GM21528 (cell line): ENCODE data around the gene FNDC7.
"Not testable (repeated sequence)": the region's sequence is repeated elsewhere in the genome, so short reads cannot be mapped to it uniquely, and the experiment has no call there.

Experiments
- ATAC-seq: cut with Tn5 transposase; IDR thresholded peaks from one replicate; pipeline ENCODE4 v1.9.1; 2021; ENCODE audit warnings: mild to moderate bottlenecking, moderate library complexity; ENCODE audit not compliant: unreplicated experiment, low FRiP score

The FNDC7 gene

DNA sequence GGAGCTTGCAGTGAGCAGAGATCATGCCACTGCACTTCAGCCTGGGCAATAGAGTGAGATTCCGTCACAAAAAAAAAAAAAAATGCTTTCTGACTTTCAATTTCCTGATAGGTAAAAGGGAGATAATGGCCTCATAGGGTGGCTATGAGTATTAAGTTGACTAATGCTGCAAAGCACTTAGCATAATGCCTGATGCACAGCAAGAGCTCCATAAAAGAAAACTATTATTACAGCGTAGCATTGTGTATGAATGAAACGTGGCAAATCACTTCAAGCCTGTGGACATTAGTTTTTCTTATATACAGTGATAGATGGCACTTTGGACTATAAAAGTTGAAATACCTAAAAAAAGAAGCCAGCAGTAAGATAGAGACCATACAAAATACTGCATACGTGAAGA is 16.8 kb downstream of the FNDC7 start:
- no peak for ATAC-seq

DNA sequence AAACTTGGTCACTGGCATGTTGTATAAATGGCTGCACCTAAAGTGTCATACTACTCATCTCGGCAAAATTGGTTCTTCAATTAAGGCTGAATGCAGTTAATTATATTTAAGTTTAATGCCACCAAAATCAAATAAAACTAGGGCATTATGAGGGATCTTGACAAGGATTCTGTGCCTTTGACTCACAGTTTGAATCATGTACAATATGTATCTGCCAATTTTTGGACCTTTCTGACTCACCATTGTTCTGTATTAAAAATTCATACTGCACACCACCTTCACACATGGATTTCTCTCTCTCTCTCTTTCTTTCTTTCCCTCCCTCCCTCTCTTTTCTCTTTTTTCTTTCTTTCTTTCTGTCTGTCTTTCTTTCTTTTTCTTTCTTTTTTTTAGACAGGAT is 19.7 kb downstream of the FNDC7 start:
- no peak for ATAC-seq

DNA sequence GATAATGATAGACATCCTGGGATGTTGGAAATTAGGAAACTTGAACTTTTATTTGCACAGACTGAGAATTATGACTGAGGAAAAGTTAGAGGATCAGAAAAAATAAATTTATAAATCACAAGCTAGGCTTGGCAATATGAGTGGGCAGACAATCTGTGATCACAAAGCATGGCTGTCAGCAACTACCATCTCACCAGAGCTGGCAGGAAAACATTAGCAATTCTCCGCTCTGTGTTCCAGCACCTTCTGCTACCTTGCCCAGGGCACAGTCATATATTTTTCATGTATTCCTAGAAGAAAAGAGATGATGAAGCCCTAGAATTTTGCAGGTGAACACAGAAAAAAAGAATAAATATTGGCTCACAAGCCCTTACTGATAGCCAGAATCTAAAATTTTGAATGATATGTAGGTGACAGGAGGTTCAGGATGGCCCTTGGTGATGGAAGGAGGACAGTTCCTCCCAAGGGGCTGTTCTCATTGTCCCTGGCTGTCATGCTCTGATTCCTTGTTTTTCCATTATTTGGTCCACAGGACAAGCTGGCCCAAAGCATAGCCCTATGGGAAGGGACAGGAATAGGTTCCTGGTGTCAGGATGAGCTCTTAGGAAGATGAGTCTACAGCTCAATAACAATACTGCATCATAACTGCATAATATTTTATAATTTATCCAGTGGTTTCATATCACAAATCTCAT is 21.6 kb downstream of the FNDC7 start:
- no peak for ATAC-seq

- no peak for ATAC-seq
These were observed 29.5 kb downstream of the FNDC7 start for GRCh38 chr1:108742253-108742652.

DNA sequence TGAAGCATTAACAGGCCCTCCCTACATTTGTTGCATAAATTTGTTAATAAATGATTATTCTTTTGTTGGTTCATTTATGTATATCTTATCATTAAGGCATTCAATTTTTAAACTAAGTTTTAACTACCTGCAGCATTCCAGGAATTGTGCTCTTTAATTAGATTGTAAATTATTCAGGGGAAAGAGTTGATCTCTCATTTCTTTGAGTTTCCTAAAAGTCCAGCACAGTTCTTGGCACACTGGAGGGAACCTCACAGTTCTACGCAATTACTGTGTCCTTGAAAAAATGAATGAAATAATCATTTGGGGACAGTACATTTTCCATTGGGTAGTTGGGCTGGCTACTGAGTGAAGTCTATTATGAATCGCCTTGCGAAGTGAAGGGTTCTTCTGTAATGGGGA is 33.3 kb downstream of the FNDC7 start:
- ATAC-seq = no peak

DNA sequence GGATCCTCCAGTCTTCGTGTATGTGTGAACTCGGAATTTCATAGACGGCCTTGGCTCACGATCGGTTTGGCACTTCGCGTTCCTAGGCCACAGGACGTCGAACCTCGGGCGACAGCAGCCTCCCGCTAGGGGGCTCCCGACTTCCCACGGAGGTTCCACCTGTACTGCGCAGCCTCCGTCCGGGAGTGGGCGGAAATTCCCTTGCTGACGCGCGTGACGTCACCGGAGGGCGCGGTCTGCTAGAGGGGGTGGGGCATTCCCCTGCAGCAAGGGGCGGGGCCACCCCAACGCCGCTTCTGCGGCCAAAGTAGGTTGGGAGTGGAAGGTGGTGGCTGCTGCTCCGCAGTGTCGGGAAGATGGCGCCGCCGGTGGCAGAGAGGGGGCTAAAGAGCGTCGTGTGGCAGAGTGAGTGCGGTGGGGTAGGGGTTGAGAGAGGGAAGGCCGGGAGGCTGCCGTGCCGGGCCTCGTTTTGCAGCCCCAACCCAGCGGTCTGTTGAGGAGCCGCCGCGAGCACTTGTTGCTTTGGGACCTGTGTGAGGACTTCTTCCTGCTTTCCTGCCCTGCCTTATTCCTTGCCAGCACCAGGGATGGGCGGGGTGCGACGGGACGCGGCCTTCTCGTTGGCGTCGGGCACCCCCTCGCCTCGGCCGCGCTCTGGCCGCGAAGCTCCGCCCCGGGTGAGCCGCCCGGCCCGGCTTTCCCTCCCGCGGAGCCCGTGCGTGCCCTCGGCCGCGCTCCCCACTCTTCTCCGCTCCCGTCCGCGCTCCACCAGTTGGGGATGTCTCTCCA is 33.9 kb downstream of the FNDC7 start, which contains the start of gene STXBP3:
TSS of gene STXBP3 (plus strand) at position 293 of the 789 bp plus-strand sequence. CDS start at position 357, 64 bp downstream.
- ATAC-seq = peak; percentile 93

DNA sequence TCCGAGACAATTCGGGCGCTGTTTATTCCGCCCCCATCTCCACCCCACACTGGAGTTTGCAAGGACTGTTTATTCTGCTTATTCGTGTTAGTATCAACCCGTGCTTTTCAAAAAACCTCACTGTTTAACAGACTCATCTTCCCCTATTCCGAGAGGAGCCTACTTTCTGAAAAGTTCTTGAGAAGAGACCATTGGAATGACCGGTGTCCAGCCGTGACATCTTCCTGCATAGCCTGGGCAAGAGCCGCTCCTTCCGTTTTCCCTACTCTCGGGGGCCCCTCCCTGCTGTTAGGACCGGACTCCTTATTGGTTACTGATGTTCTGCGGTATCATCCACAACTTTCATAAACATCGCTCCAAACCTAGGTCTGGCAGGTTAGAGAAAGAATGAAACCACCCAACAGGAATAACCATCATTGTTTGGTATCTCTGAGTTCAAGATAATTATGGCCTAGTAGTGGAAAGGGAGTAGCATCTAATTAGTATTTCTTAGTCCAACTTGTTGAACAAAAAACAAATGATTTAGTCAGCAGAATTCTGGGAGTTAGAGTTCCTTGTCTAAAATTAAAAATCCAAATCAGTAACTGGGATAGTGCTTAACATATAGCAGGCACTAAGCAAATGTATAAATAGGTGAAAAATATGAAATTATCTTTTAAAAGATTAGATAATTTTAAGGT is 34.6 kb downstream of the FNDC7 start:
- peak; percentile 26 for ATAC-seq

DNA sequence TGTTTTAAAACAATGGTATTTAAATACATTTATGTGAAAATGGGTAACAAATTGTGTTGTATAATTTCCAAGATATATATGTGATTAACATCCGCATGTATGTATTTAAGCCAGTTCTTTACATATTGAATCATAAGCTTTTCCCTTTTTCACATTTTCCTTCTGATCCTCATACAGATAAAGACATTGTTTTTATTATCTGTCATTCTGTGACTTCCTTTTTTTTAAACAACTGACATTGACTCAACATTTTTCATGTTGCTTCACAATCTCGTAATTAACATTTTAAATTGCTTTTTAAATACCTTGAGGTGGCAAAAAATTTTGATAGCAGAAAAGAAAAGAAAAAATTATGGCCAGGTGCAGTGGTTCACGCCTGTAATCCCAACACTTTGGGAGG is 35.2 kb downstream of the FNDC7 start:
- no peak for ATAC-seq

GRCh38 chr1:108749081-108749480 is 36.4 kb downstream of the FNDC7 start:
- ATAC-seq = no peak

- no peak for ATAC-seq
These were observed 37.9 kb downstream of the FNDC7 start for GRCh38 chr1:108750476-108751181.

DNA sequence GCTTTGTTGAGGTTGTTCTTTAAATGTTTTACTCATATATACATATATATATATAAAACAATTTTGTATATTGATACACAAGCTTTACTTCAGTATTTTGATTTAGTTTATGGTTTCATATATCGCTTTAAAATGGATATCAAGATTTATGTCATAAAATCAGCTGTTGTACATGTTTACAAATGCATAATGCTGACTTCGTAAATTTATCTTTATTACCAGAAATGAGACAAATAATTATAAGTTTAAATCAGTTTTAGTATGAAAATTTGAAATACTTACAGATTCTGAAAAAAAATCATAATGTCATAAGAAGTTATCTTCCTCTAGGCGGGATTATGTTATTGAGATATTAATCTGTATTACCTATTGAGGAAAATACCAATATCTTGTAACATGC is 40.7 kb downstream of the FNDC7 start:
- no peak for ATAC-seq

GRCh38 chr1:108758796-108759195 is 46.1 kb downstream of the FNDC7 start:
- ATAC-seq = no peak

DNA sequence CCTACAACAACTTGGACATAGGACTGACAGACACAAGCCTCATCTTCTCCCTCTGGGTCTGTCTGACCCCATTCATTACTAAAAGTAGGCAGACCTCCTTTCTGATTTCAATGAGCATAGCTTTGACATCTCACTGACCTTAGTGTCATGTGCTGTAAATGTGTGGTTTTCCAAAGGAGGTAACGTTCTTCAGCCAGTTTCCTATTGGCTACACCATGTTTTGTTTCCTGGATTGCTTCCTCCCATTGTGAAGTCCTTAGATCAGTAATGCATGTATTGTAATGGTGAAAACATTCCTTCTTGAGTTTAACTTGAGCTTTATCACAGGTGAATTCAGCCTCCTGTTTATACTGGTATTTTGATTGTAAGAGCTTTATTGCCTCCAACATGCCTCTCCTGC is 54.4 kb downstream of the FNDC7 start:
- ATAC-seq = no peak

- ATAC-seq = no peak
These were observed 55.0 kb downstream of the FNDC7 start for GRCh38 chr1:108767708-108768107.

- ATAC-seq = no peak
These were observed 65.1 kb downstream of the FNDC7 start for GRCh38 chr1:108777839-108778238.

- ATAC-seq = no peak
These were observed 66.7 kb downstream of the FNDC7 start for GRCh38 chr1:108779455-108779854.

- ATAC-seq = no peak
These were observed 68.3 kb downstream of the FNDC7 start for GRCh38 chr1:108780937-108781574.

GRCh38 chr1:108781575-108781944 is 68.9 kb downstream of the FNDC7 start:
- ATAC-seq = not testable (repeated sequence)

- no peak for ATAC-seq
These were observed 72.6 kb downstream of the FNDC7 start for GRCh38 chr1:108785264-108785663.

DNA sequence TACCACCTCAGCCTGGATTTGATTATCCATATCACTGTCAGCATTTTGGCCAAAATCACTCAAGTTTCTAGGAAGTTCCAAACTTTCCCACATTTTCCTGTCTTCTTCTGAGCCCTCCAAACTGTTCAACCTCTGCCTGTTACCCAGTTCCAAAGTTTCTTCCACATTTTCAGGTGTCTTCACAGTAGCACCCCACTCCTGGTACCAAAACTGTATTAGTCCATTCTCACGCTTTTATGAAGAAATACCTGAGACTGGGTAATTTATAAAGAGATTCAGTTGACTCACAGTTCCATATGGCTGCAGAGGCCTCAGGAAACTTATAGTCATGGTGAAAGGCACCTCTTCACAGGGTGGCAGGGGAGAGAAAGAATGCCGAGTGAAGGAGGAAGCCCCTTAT is 73.2 kb downstream of the FNDC7 start:
- no peak for ATAC-seq
